Retinal pigment epithelial cell (primary cell): ENCODE data around the gene SHC3.

Experiments used
- DNase-seq: peaks from one replicate; pipeline ENCODE4 v3.0.0-alpha.2; 2010; ENCODE audit warnings: low read depth
- H3K4me3 ChIP-seq: 2 replicates; pipeline ENCODE4 v1.5.1; 2011; ENCODE audit warnings: mild to moderate bottlenecking, low read length, control low read depth, moderate library complexity
- CTCF ChIP-seq: conservative IDR thresholded peaks from 2 replicates; pipeline ENCODE4 v1.5.1; 2011; ENCODE audit warnings: low read depth, low read length, control low read depth, inconsistent platforms

SHC3 gene

GRCh38 chr9:89032661-89033060, 146.0 kb downstream of the SHC3 start:
- no peak for TF ChIP-seq CTCF
- no peak overlapping the region for H3K4me3 ChIP-seq
- no peak for DNase-seq

GRCh38 chr9:89032173-89032572, 146.4 kb downstream of the SHC3 start:
- H3K4me3 ChIP-seq = no peak overlapping the region
- TF ChIP-seq CTCF = no peak
- DNase-seq = no peak

GRCh38 chr9:89029788-89030187, 148.8 kb downstream of the SHC3 start:
- no peak overlapping the region for H3K4me3 ChIP-seq
- no peak for TF ChIP-seq CTCF
- DNase-seq = no peak

- DNase-seq = no peak
- no peak overlapping the region for H3K4me3 ChIP-seq
- no peak for TF ChIP-seq CTCF
These were observed 151.7 kb downstream of the SHC3 start for GRCh38 chr9:89026876-89027275.

- H3K4me3 ChIP-seq = no peak overlapping the region
- no peak for TF ChIP-seq CTCF
- no peak for DNase-seq
These were observed 153.1 kb downstream of the SHC3 start for GRCh38 chr9:89025553-89025952.

- no peak for DNase-seq
- TF ChIP-seq CTCF = no peak
- no peak overlapping the region for H3K4me3 ChIP-seq
These were observed 153.9 kb downstream of the SHC3 start for GRCh38 chr9:89024727-89025126.

GRCh38 chr9:89023740-89024139, 154.9 kb downstream of the SHC3 start:
- no peak overlapping the region for H3K4me3 ChIP-seq
- no peak for TF ChIP-seq CTCF
- no peak for DNase-seq
